Mesenteric fat pad (tissue), 1 donor: Measurements from ENCODE around the gene ACACA. TPM values are rescaled to one million over a fixed set of nuclear protein-coding genes. Genes with fewer than 3 reads are reported as not detected.

Source experiments
- DNase-seq: peaks from one replicate; pipeline ENCODE4 v3.0.0-alpha.2; 2020; ENCODE audit warnings: low spot score
- total RNA-seq: library from RNA; stranded (reverse); fragmentation: NEBNext Ultra II Directional; extraction: Animal tissue kit (Norgen Biotek cat#: 25700); gene quantifications from one replicate; pipeline ENCODE4 v1.2.1, GENCODE V29; 2021
- donor health status: DM: yes; HTN: yes; CAD: no.

Gene ACACA
- total RNA-seq, 1 donor from 2014 or later, result 59.1 TPM

DNA sequence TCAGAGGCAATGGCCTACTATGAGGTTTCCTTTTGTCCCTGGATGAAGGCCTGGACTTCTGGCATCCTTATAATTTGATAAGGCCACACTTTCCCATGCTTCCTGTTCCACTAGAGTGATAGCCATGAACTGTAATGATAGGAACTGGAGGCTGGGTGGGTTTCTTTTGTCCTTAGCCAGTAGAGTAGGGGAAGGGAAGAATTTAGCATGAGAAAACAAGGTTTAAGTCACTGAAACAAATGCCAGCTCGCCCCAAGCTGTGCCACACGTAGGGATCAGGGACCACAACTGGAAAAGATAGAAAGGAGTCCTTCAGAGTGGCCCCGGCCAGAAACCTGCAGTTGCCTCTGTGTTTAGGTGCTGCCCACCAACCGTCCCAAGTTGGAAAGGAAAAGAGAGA lies 111.7 kb downstream of the ACACA start:
- DNase-seq, result no peak

DNA sequence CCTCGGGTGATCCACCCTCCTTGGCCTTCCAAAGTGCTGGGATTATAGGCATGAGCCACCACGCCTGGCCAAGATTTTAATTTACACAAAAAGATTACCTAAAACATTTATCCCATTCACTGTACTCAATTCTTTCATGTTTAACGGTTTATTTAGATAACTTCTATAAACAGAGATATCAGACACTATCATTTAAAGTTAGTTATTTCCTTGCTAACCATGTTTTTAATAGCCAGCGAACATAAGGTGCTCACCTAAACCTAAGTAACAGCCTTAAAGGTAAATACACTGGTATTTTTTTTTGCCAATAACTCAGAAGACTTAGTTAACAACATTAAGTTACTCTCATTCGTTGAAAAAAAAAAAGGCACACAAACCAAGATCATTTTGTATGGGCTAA lies 112.9 kb downstream of the ACACA start:
- no peak for DNase-seq

DNA sequence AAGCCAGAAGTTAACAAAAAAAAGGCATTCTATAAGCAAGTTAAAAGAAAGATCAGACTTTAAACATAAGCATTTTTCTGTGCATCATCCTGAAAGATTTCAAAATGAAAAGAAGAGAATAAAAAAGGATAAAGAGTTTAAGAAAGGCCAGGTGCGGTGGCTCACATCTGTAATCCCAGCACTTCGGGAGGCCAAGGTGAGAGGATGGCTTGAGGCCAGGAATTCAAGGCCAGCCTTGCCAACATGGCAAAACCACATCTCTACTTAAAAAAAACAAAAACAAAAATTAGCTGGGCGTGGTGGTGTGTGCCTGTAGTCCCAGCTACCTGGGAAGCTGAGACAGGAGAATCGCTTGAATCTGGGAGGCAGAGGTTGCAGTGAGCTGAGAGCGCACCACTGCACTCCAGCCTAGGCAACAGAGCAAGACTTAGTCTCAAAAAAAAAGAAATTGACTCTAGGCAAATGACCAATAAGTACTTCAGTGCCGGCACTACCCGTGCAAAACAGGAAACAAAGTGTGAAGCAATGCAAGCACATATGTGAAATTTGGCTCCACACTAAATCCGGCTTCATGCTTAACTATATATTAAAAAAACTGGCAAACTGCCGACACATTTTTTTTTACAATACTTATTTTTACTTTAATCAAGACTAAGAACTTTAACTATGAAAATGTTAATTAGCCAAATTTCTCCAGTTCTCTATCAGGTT lies 114.1 kb downstream of the ACACA start:
- DNase-seq, result no peak

DNA sequence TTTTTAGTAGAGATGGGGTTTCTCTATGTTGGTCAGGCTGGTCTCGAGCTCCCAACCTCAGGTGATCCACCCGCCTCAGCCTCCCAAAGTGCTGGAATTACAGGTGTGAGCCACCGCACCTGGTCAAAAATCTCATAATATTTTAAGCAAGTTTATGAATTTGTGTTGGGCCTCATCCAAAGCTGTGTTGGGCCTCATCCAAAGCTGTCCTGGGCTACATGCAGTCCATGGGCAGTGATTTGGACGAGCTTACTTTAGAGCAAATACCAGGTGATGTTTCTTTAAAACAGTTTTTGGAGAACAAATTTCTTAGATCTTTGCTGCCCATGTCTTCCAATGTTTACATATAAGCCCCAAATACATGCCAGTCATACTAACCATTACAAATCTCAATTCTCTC lies 115.3 kb downstream of the ACACA start:
- DNase-seq, result no peak

DNA sequence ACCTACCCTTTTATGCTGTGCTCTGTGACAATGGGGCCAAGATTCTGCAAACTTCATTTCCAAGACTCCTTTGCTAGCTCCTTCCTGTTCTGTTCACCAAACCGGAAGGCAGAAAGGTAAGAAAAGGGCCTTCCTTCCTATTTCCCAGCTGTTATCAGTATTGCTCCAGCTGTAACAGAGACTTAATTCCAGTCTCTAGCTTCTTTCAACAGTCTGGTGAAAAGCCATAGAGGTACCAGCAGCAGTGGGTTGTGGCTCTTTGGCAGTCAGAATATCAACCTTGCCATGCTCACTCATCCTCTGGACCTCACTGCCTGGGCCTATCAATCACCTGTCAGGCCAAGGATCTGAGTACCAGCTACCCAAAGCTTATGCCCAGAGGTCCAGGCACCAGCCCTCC lies 120.2 kb downstream of the ACACA start:
- DNase-seq, result no peak

DNA sequence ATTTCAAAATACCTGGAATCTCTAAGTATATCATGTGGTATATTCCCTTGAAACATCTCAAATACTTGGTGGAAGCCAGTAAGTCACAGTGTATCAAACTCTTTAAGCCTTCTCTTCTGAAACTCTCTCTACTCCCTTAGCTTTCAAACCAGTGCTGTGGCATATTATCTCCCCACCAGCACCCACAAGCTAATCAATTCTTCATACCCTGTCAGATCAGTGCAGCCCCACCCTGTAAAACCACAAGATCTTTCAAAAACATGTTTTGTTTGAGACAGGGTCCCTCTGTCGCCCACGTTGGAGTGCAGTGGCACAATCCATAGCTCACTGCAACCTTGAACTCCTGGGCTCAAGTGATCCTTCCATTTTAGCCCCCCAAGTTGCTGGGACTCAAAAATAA lies 122.4 kb downstream of the ACACA start:
- DNase-seq, result no peak

DNA sequence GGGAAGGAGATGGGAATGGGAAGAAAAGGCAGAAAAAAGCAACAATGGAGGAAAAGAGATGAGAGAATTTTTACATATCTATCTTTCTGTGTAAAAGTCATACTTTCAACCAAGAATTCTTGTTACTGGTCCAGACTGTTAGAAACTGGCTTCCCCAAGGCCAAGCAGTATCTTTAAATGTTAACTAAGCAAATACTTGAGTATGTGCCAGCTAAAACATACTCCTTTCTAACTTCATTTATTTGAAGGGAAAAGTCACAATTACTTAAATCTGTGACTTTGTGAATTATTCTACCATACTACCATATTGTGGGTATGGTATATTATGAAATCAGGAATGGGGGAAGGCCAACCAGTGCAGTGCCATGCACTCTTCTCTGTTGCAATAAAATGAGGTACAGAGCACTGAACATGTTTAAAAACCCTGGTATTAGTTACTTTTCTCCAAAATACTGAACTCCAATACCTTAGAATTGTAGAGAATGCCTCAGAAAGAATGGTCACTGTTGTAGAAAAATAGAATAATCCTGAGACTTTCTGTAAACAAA lies 123.1 kb downstream of the ACACA start:
- no peak for DNase-seq

DNA sequence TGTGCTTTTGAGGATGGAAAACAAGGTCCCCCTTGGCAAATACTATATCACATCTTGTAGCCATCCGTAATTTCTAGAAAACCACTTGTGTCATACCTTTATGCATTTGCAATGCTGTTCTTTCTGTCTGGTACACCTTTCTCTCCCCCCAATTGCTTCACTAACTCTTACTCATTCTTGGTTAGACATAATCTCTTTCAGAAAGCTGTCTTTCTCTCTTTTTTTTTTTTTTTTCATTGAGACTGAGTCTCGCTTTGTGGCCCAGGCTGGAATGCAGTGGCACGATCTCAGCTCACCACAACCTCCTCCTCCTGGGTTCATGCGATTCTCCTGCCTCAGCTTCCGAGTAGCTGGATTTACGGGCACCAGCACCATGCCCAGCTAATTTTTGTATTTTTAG lies 125.8 kb downstream of the ACACA start:
- no peak for DNase-seq

DNA sequence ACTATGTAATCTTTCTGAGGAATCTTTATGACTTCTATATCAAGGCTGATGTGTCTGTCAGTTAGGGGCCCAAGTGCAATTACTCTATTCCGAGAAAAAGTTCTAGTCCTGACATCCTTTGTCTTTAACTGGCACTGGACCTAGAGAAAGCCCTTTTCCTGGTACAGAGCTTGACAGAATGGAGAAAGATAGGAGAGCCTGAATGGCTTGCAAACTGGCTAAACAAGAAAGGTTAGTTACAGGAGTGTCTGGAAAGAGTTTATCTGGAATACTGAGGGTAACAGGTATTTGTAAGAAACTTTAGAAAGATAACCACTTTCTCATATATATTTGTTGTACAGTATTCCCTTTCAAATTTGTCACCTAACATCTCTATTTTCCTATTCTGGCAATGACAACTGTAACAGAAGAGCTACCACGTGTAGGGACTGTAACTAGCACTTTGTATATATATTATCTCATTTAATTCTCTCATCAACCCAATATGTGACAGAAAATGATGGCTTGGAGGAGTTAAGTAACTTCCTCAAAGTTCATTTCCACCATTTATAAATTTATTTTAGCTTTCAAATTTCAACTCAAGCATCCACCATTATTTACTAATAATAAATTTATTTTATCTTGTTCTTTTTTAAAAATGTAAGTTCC lies 128.3 kb downstream of the ACACA start:
- no peak for DNase-seq

DNA sequence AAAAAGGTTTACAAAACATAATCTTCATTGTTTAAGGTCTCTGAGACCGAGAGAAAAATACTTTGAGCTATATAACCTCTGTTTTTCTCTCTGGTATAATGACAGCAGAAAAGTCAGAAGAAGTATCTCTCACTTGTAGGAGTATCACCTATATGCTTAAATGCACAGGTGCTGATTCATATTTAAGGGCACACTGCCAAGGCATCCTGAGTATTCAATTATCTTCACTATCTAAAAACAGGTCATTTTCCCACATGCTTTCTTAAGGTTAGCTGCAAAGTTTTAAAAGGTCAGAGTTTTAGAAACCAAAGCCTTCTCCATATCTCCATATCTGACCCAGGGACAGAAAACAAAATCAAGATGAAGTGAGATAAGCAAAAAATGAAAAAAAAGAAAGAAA lies 130.2 kb downstream of the ACACA start:
- DNase-seq, result no peak

DNA sequence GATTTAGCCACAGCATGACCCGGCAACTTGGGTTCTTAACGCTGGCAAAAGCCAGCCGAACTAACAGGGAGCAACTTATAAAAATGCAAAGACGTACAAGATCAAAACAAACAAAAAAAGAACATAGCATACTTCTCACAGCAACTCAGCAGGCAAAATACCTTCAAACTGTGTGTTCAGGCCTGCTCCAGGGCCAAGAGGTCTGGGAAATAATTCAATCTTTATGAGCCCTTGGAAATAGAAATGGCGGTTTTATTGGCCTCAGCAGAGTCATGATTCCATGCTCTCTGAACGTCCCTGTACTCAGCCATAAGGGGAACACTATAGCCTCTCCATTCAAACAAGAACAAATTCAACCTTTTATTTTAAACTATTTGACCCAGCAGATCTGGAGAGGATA lies 132.2 kb downstream of the ACACA start:
- no peak for DNase-seq

DNA sequence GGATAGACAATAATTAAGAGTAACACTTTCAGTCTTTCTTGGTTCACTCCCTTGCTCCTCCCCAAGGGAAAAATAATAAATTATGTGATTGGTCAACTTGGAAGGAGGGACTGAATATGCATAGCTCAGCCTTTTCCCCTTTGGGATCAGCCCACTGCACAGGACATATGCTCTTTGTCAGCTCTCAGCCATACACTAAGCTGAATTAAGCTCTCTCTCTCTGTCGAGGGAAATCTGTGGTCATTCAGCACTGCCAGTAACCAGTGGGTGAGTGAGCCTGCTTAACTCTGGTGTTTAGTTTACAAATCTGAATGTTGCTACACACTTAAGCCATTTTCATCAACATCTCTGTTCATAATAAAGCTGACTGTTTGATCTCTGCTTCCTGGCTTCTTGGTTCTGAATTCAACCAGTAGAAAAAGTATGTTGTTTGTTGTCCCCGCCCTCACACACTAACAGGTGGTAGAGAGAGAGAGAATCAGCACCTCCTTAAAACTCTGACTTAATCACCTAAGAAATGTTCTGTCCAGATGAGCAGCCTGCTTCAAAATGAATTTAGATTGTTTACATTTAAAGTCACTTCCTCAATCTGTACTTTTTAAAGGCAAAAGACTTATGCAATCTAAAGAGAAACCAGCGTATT lies 133.1 kb downstream of the ACACA start:
- DNase-seq, result no peak

DNA sequence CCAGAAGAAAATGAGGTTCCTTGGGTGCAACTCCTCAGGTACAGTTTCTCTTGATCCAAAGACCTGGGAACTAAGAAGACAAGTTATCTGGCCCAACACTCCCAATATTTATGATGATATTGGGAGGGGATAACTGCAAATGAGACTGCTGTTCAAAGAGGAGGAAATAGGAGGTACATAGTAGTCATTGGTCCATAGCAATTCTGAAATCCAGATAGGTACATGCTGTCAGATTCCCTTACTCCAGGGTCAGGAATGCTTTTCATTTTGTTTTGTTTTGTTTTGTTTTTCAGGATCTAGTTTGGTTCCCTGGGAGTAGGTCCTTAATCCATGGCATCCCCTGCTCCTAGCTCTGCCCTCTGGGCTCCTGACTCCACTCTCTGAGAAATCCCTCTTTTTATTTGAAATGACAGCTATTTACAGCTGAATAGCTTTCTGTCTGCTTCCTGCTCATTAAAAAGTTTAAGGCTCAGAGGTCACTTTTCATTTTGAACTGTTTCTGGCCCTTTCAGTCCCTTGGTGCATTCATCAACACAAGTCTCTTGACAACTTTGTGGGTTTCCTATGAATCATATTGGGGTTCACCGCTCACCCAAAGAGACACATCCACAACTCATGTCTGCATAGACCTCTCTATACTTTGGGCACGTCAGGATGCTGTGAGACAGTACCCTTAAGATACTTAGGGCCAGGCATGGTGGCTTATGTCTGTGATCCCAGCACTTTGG lies 141.0 kb downstream of the ACACA start:
- DNase-seq, result no peak

DNA sequence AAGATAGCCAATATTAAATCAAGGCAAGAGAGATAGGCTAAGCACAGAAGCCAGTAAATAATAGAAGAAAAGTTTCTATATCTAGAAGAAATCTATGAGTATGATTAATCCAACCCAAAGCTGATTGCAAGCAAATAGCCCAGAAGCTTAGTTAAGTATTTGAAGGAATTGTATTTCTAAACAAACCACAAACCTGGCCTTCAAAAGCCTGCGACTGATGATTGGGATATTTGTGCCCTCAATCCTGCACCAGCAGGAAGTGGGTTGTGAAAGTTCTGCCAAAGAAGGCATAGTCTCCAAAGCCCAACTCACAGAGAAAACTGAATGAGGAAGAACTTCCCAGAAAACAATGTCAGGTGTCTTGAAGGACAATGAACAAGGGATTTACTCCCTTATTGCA lies 145.3 kb downstream of the ACACA start:
- DNase-seq, result no peak

DNA sequence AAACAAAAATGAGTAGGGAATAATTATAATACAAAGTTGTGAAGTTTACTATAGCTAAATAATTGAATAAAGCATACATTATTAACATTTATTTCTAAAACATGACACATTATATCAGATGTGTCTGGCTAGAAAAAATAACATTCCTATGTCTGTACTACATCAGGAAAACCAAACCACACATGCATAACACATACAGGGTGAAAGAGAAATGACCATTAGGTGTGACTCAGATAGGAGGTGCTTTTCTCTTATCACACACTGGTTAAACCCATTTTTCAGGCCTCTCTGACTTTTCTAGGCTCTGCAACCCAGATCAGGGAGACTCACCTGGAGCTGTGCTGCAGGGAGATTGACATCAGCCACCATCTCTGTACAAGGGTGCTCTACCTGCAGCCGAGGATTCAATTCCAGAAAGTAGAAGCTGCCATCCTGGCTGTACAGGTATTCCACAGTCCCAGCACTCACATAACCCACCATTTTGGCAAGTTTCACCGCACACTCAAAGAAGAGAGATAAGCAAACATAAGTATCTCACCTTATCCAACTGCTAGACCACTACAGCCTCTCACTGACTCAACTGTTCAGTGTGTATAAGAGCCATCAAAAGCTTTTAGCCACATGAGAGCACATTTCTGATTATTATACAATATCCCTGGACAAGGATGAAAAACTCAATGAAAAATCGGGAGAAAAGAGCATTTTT lies 147.5 kb downstream of the ACACA start:
- no peak for DNase-seq

DNA sequence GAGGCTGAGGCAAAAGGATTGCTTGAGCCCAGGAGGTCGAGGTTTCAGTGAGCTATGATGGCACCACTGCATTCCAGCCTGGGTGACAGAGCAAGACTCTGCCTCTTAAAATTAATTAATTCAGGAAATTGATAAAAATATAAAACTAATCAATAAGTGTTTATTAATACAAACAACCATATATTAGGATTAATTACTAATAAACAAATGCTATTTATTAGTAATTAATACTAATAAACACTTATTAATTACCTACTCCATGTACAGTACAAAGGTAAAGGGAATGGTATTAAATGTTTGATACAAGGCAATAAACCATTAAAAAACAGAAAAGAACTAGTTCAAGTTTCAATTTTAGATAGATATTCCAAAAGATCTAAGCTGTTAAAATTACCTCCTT lies 150.0 kb downstream of the ACACA start:
- no peak for DNase-seq

DNA sequence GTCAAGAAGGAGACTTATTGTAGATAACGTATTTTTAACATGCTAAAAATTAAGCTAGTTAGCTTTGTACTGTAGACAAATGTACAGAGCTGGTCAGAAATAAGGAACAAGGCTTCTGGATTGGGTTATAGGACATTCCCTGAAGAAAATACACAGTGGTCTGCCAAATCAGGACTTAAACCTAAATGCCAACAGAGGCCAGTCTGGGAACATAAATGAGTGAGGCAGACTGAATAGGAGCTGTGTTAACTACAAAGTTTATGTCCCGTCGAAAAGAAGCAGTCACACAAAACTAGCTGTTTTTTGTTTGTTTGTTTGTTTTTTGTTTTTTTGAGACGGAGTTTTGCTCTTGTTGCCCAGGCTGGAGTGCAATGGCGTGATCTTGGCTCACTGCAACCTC lies 151.2 kb downstream of the ACACA start:
- DNase-seq, result no peak

DNA sequence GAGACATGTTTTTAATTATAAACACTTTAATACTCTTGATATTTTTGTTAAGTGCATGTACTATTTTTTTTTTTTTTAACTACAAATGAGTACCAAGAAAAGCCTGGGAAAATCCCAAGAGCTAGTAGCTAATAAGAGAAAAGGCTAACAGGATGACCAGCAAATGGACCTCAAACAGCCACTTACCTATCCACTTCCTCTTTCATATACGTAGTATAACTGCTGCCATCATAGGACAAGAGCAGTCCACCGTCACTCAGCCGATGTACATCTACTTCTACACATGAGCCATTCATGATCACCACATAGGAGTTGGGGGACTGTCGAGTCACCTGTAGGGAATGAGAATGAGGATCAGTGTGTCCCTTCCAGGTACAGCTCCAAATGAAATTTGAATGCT lies 158.8 kb downstream of the ACACA start:
- DNase-seq, result no peak

DNA sequence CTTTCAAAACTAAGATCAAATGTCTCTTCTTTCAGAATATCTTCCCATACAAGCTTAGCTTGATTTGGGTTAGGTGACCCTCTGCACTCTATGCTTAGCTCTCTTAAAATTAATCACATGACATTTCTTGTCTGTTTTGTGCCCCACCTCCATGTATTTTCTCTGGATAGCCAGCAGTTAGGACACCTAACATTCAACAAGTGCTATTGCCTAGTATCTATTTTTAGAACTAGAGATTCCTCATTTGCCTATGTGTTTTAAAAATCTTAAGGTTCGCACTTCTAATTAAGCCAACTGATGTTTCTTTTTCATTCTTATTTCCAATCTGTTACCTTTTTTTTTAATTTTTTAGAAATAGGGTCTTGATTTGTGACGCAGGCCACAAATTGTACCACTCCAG lies 160.6 kb downstream of the ACACA start:
- DNase-seq, result no peak

DNA sequence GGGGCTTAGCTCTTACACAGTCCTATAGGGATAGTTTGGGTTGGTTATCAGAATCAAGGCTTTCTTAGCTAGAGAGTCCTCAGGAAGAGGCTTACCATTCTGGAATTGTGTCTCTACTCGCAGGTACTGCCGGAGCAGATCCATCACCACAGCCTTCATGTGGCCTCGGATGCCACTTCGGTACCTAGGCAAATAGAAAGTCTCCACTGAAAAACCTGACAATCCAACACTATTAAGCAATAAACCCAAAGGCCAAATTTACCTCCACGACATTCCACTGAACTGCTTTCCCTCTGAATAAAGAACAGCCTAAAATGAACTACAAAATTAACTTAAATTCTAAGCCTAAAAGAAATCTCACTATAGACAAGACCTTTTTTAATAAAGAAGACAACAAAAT lies 166.3 kb downstream of the ACACA start:
- DNase-seq, result no peak

DNA sequence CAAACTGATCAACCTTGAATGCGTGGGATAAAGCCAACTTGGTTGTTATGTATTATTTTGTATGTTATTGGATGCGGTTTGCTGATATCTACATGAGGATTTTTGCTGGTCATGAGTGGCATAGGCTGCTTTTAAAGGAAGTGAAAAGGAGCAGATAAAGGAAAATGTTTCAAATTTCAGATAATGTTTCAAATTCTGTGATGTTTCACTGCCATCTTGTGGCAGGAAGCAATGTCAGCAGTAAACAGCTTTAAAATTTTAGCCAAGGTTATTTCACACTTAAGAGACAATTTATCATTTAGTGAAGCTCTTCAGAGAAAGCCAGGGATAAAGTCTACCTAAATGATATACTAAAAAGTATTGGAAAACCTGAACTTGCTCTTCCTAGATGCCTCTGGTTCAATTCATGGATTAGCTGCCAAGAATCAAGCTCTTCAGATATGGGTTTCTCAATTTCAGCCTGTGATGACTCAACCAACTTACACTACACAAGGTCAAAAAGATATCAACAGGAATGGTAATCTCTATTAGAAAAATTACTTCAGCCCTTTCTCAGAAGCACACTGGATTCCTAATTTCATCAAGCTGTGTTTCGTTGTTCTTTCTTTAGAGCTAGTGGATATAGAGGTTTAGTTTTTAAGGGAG lies 166.8 kb downstream of the ACACA start:
- no peak for DNase-seq
